Esophagus squamous epithelium (tissue), 4 donors: ENCODE results near the gene PIAS4.

Experiments
- CTCF ChIP-seq, 6 experiments: fragments of 450-650 bp in 4 of 6; fragments of 200-600 bp in 2 of 6; sonication (generic) in 2 of 6; IDR thresholded peaks; one replicate each; pipeline ENCODE4 v1.5.1; 2016 to 2019; ENCODE audit warnings: antibody characterized with exemption in 6 of 6, mild to moderate bottlenecking in 4 of 6, moderate library complexity in 4 of 6
- POLR2A ChIP-seq, 4 donors: fragments of 450-650 bp; IDR thresholded peaks; one replicate each; pipeline ENCODE4 v1.6.1; 2017; ENCODE audit warnings: antibody characterized with exemption in 4 of 4, mild to moderate bottlenecking in 4 of 4, moderate library complexity in 3 of 4

- TF ChIP-seq POLR2A (IDR thresholded peaks at IDR 0.05) (no peak), CTCF (IDR thresholded peaks at IDR 0.05) (no peak)
Measured at GRCh38 chr19:4064149-4064495, 56.6 kb downstream of the PIAS4 start.
